ENCODE measurements around the gene SMTNL1.

SMTNL1 gene

DNA sequence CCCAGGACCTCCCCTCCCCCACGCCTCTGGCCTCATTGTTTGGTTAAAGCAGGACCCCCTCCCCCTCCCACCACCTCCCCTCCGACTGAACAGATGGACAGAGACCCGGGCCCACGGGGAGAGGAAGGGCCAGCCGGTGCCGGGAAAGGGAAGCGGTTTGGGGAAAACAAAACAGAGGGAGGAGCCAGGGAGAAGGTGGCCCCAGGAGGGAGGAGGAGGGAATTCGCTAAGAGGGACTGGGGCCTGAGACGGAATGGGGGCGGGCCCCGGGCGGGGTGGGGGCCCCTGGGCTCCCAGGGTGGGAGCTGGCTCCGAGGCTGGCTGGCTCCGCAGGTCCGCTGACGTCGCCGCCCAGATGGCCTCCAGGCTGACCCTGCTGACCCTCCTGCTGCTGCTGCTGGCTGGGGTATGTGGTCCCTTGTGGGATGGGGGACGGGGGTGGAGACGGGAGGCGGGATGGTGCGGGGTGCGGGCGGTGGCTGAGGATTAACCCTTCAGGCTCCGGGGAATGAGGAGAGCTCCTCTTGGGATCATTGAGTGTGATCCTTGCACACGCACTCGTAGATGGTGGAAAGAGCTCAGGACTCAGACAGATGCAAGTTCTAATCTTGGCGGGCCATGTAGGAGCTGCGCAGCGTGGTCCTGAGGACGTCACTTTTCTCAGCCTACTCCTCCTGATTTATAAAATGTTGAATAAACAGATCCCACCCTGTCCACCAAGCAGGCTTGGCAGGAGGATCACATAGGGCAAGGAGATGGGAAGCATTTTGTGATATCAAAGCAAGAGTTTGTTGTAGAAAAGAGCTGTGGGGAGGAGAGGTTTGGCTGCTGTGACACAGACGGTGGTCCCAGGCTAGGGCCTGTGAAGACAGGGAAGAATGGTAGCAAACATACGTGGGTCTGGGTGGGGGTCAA lies 60.8 kb downstream of the SMTNL1 start:
- DNase-seq: no peak

DNA sequence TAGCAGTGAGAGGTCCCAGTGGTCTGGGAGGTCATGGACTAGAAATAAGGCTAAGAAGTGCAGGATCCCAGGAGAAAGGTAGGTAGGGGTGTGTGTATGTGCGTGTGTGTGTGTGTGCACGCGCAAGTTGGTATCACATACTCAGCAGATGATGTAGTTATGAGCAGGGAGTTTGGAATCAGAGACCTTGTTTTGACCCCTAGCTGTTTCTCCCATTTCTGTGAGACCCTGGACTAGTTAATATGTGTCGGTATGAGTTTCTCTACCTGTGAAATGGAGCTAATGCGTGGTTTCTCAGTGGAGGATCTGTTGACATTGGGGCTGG lies 61.4 kb downstream of the SMTNL1 start:
- no peak for DNase-seq

DNA sequence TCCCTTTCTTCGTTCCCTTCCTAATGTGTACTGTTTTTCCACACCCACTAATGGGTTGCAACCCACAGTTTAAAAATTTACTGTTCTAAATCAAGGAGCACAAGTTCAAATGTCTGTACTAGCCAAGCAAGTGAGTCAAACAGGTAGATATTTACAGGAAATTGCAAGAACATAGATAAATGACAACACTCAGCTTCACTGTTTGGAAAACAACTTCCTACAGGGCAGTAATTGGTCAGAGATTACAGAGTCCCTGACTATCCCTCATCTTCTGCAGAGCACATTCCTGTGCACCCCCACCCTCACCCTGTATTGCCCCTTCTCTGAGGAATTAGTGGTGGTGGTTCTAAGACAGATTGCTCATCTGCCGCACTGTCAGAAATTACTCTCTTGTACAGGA lies 62.0 kb downstream of the SMTNL1 start:
- DNase-seq: no peak

All from stimulated activated CD4-positive, alpha-beta T cell treated with anti-CD3 and anti-CD28 coated beads, Interleukin-2, amount 100 ng/mL, for 48 hours (primary cell).